Measurements from ENCODE around the gene MUC12.
"Not testable (repeated sequence)": the region's sequence is repeated elsewhere in the genome, so short reads cannot be mapped to it uniquely, and the experiment has no call there.

- not testable (repeated sequence) for TF ChIP-seq CTCF, POLR2A (IDR thresholded peaks at IDR 0.05)
Observed at GRCh38 chr7:101064176-101064550, 94.8 kb downstream of the MUC12 start.
